GM11168 (cell line): ENCODE results near the gene ALDH1L1.

Source experiments
- in situ Hi-C: fragments of 300-500 bp; cut with MboI; formaldehyde crosslinking; loops from one replicate; pipeline ENCODE4 v1.12.0; 2022; ENCODE audit warnings: low sequenced_read_pairs; ENCODE audit not compliant: unreplicated experiment

The ALDH1L1 gene

DNA sequence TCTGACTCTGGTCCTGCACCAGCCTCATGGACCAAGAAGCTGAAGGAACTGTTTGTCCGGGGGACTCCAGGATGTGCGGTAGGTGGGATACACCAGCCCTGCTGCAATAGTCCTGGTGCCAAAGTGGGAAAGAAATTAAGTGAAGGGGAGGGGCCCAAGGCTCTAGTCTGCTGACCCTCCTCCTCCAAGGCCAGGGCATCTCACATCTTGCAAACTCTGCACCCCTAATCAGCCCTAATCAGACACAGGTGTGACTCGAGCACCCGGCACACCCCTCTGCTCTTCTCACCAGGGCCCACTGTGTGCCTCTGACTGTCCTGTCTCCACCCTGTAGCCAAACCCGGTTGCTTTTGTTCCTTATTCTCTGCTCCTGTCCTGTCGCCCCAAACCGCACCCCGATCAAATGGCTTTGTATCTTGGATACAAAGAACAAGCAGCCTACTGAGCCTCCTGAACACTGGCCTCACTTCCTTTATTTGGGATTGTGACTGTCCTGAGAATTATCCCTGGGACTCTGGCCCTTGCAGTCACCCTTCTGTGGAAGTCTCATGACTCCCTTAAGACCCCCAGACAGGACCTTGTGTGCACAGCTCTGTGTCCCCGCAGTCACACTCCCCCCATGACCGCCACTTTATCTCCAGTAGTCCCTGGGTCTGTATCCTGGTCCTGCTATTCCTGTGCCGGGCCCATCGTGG, 69.8 kb downstream of the ALDH1L1 start:
- in situ Hi-C loops, result no loop called here

DNA sequence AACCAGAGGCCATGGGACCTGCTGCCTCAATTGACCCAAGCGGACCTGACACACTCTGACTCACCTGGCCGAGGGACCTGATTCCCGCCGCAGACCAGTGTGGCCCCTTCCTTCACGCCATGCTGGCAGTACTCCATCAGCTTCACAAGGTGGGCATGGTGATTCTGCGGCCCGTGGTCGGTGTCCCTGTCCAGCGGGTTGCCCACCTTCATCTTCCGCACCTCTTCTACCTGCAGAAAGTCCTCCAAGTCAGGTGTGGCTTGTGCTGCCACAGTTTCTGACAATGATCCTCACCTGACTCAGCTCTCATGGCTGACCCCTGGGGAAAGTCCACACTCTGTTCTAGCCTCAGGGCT, 70.5 kb downstream of the ALDH1L1 start:
- in situ Hi-C loops, result no loop called here

DNA sequence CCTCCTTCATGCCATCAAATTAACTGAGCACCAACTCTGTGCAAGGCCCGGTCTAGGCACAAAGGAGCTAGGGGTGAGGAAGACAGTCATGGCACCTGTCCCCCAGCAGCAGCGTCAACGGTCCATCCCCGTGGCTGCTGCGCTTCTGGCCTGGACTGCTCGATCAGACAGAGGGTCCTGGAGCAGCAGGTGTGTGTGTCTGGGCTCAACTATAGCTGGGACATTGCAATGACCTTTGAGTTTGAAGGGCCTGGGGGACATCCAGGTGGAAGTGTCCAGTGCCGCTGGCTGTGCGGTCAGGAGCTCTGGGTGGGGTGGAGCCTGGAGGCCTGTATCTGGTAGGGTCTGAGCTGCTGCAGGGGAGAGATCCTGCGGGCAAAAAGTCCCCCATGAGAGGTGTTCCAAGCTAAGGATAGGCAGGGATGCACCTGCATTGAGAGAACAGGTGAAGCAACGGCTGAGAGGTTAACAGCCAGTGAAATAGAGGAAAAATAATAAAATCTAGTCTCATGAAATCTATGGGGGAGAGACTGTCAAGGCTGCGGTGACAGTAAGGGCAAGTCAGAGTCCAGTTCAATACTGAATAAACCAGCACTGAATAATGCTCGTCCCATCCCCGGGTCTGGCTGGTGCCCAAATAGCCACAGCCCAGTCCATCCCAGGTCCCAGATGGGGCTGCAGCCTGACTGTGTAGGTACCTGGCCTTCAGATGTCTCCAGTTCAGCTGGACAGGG, 71.1 kb downstream of the ALDH1L1 start:
- in situ Hi-C loops, result no loop called here

DNA sequence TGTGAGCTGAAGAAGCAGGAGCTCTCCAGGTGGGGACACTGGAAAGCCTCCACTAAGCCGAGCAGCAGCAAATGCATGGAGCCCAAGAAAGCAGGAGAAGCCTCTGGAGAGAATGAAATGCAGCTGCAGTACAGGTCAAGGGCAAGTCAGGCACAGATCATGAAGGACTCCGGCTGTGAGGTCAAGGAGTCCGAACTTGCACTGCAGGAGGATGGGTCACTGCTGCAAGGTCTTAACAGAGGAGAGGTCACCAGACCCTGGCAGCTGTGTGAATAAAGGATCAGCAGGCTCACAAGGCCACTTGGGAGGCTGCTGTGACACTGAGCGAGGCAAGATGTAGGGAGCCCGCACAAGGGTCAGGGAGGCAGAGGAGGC, 71.7 kb downstream of the ALDH1L1 start:
- in situ Hi-C loops, result no loop called here

- in situ Hi-C loops, result no loop called here
Measured at GRCh38 chr3:126107957-126108675, 72.3 kb downstream of the ALDH1L1 start.

DNA sequence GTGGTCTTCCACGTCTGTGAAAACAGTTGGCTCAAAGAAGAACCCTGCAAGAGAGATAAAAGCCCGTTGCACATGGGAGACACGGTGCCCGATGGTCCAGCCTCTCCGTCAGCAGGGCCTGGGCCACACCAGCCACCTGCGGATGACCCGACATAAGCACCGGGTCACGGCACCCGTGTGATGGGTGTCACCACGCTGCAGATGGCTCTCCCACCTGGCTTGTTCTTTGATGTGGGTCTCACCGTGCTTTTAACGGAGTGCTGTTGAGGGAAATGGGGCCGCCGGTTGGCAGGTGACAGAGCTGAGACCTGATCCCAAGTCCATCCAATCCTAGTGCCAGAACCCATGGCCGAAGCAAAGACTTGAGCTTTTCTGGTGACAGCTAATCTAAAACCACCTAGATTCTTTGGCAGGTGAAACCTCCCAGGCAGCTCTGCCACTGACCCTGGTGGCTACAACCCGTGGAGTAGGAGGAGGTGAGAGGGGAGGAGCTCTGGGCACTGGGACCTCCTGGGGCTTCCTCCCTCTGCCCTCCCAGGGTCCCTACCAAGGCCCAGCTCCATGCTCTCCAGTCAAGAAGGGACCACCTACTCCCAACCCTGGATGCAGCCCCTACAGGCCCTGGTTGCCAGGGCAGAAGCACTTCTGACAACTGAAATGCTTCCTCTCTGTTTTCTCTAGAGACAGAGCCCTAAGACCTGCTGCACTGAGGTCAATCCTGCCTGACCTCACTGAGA, 73.0 kb downstream of the ALDH1L1 start:
- in situ Hi-C loops, result no loop called here

DNA sequence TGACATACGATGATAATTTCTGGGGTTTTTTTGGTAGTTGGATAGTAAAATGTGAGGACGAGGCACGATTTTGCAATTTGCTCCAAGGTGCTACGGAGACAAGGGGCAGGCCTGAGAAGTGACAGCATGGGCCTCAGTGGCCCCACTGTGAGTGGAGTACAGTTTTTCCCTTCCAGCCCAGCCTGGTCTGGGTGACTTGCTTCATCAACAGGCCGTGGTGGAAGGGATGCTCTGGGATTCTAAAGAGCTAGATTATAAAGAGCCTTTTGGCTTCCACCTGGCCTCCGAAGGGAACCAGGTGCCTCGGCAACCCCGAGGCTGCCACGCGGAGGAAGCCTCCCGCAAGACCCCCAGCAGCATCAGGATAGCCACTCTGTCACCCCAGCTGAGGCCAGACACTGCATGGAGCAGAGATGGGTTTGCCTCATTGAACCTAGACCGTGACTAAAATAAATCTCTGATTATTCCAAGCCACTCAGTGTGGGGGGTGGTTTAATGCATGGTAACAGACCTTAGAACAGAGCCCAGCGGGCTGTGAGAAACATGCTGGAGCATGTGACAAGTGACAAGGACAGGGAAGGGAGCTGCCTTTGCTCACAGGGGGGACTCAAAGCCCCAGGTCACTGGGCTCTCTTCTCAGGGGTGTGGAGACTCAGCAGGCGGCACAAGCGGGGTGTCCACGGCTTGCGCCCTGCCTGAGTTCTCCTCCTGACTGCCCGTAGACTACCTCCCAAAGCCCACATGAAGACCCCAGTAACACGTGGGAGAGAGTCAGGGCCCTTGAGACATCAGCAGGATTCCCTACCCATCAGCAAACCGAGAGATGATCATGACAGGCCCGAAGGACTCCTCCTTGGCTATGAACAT, 73.8 kb downstream of the ALDH1L1 start:
- in situ Hi-C loops, result no loop called here

- in situ Hi-C loops, result no loop called here
Measured at GRCh38 chr3:126105691-126106187, 74.6 kb downstream of the ALDH1L1 start.

- in situ Hi-C loops, result no loop called here
Measured at GRCh38 chr3:126104742-126105605, 75.4 kb downstream of the ALDH1L1 start.

- in situ Hi-C loops, result no loop called here
Measured at GRCh38 chr3:126104028-126104635, 76.3 kb downstream of the ALDH1L1 start.

- in situ Hi-C loops, result no loop called here
Measured at GRCh38 chr3:126103121-126104027, 77.0 kb downstream of the ALDH1L1 start.

GRCh38 chr3:126102530-126102951, 77.8 kb downstream of the ALDH1L1 start:
- in situ Hi-C loops, result no loop called here

GRCh38 chr3:126102011-126102410, 78.4 kb downstream of the ALDH1L1 start:
- in situ Hi-C loops, result no loop called here

DNA sequence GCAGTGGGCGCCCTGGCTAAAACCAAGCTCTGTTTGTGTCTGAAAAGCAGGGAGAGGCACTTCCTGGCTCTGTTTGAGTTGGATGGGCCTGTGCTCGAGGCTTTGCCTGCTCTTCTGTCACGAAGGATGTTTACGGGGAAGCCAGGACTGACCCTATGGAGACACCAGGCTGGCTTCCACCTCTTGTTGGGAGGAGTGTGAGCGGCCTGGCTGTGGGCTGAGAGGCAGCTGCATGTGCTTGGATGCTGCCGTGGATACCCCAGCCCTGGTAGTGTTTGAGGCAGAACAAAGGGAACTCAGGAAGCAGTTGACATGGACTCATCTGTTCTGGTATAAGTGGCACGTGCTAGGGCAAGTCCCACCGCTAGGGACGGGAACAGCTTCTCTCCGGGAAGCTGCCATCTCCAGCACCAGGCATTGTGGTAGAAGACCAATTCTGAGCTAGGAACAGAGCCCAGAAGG, 78.8 kb downstream of the ALDH1L1 start:
- in situ Hi-C loops, result no loop called here

GRCh38 chr3:126100634-126101301, 79.6 kb downstream of the ALDH1L1 start:
- in situ Hi-C loops, result no loop called here

DNA sequence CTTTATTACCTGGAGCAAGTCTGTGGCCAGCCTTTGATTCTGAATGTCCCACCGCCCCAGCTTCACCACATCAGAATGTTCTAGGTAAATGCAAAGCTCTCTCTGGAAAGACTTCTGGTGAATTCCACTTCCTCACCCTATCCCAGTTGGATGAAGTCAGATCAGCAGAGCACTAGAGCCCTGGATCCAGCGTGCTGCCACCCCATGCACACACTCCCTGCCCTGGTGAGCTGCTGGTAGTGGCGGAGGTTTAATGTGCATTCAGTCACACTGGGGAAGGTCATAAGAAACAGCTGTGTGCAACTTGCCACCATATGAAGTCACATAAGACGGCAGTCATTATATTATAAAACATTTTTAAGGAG, 80.1 kb downstream of the ALDH1L1 start:
- in situ Hi-C loops, result no loop called here

GRCh38 chr3:126098391-126098858, 82.0 kb downstream of the ALDH1L1 start:
- in situ Hi-C loops, result no loop called here
